Measurements from ENCODE around the gene ACBD6.
"Not testable (repeated sequence)": the region's sequence is repeated elsewhere in the genome, so short reads cannot be mapped to it uniquely, and the experiment has no call there.

Gene ACBD6

DNA sequence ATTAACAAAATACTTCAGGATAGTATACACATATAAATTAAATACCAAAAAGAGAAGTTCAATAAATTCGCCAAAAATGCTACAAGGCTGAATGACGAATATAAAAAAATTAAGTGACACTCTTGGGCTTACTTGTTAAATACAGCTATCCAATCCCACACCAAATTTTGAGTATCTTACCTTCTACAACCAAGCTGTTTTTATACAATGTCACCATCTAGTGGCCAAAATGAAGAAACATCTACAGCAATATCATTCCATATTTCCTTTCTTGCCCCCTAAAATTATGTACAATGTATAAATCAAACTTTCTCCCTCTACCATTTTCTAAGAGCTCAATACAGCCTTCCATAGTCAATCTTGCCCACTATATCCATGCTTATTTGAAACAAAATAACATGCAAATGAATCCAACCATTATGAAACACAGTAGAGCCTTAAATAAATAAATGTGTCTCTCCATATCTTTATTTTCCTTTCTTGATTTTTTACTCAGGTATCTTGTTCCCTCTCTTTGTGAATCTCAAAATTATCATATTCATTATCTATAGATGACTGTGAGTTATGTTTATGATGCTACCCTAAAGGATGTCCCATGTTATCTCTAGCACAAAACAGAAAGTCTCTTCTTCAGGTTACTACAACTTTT lies 86.3 kb downstream of the ACBD6 start:
- peak; percentile 50 for DNase-seq (ENCODE audit: low spot score)

DNA sequence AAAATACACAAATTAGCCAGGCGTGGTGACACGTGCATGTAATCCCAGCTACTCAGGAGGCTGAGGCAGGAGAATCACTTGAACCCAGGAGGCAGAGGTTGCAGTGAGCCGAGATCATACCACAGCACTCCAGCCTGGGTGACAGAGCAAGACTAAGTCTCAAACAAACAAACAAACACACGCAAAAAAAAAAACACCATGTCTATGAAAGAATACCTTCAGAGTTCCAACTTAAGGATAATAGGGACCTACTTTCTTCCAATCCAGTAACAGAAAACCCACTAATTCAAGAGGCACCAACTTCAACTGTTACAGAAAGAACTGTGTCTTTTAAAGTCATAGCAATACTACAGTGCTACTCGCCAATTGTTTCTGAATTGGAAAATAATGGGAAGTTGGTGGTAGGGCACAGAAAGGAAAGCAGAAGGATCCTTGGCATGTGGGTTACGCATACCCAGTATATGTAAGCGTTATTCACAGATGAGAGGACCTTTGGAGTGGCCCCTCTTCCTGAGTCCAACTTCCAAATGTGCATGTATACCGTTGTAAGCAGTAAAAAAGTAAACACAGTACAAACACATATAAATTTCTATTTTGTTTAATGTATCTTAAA lies 87.0 kb downstream of the ACBD6 start:
- DNase-seq (ENCODE audit: low spot score) = no peak

GRCh38 chr1:180412583-180412982 lies 89.8 kb downstream of the ACBD6 start:
- no peak for DNase-seq (ENCODE audit: low spot score)

- DNase-seq (ENCODE audit: low spot score) = not testable (repeated sequence)
Measured at GRCh38 chr1:180408128-180408527, 94.2 kb downstream of the ACBD6 start.

- no peak for DNase-seq (ENCODE audit: low spot score)
Measured at GRCh38 chr1:180407051-180407450, 95.3 kb downstream of the ACBD6 start.

- no peak for DNase-seq (ENCODE audit: low spot score)
Measured at GRCh38 chr1:180402551-180402950, 99.8 kb downstream of the ACBD6 start.

DNA sequence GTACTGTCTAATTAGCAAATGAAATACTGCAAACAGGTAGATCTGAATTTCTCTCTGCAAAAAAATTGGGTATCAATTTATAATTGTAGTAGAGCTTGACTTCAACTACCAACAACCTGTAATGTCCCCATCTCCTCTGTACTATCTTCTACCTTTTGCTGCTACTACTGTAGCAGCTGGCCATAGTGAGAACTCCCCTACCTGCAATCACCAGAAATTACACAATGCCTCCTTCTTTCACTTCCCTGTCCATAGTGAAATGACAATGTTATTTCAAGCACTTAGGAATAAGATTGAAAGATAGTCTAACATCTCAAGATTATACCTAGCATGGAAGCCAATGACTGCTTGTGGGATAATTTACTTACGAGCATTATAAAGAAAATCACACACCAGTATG lies 100.4 kb downstream of the ACBD6 start:
- DNase-seq (ENCODE audit: low spot score) = no peak

DNA sequence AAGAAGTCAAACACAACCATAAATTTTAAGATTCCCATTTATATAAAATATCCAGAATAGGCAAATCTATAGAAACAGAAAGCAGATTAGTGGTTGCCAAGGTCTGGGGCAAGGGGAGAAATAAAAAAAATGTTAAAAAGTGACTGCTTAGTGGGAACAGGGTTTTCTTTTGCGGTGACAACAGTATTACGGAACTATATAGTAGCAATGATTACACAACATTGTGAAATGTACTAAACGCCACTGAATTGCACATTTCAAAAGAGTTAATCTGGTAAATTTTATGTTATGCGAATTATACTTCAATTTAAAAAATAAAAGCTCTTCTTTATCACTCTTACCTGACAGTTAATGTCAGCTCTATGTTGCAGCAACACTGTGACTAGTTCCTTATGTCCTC lies 105.2 kb downstream of the ACBD6 start:
- DNase-seq (ENCODE audit: low spot score) = no peak

GRCh38 chr1:180392427-180393145 lies 109.8 kb downstream of the ACBD6 start:
- DNase-seq (ENCODE audit: low spot score) = no peak

DNA sequence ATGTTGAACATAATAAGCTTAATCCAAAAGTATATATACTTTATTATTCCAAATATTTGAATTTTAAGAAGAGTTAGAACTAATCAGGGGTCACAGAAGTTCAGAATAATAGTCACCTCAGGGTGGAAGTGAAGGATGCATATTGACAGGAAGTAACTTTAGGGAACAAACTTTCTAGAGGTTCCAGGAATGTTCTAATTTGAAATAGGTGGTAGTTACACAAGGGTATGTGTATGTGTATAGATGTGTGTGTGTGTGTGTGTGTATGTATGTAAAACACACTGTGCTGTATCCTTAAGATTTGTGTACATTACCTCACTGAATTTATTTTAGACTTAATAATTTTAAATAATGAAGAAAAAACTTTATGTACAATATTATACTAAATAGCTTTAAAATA lies 110.4 kb downstream of the ACBD6 start:
- no peak for DNase-seq (ENCODE audit: low spot score)

- DNase-seq (ENCODE audit: low spot score) = no peak
Measured at GRCh38 chr1:180387413-180387812, 115.0 kb downstream of the ACBD6 start.

DNA sequence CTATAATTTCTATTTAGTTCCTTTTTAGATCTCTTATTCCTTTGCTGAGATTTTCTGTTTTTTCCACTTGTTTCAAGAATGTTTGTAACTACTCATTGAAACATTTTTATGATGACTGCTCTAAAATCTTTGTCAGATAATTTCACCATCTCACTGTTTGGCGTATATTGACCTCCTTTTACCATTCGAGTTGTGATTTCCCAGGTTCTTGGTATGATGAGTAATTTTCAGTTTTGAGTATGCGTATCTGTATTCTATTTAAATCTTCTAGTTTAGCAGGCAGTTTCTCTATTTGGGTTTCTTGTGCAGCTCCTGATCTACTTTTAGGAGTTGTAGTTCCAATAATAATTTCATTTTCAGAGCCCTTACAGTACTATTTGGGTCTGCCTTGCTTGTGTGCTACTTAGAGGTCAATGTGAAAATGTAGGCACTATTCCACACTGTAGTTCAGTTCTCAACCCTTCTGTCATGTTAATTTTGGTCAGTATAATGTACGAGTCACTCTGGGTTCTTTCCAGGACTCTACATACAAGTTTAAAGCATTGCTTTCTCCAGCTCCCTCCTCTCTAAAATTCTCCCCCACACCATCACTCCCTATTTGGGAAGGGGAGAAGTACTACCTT lies 115.5 kb downstream of the ACBD6 start:
- no peak for DNase-seq (ENCODE audit: low spot score)

GRCh38 chr1:180385144-180385543 lies 117.2 kb downstream of the ACBD6 start:
- DNase-seq (ENCODE audit: low spot score) = no peak

DNA sequence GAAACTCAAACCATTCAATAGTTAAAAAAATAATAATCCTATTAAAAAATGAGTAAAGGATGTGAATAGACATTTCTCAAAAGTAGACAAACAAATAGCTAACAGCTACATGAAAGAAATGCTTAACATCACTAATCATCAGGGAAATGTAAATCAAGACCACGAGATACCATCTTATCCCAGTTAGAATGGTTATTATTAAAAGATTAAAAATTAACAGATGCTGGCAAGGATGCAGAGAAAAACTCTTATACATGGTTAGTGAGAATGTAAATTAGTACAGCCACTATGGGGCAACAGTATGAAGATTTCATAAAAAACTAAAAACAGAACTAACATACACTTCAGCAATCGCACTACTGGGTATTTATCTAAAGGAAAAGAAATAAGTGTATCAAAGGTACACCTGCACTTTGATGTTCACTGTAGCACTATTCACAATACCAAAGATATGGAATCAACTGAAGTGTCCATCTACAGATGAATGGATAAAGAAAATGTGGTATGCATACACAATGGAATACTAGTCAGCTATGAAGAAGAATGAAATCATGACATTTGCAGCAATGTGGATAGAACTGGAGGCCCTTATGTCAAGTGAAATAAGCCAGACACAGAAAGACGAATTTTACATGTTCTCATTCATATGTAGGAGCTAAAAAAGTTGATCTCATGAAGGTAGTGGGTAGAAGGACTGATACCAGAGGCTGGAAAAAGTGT lies 117.9 kb downstream of the ACBD6 start:
- DNase-seq (ENCODE audit: low spot score) = no peak

GRCh38 chr1:180382326-180383115 lies 119.9 kb downstream of the ACBD6 start:
- no peak for DNase-seq (ENCODE audit: low spot score)

DNA sequence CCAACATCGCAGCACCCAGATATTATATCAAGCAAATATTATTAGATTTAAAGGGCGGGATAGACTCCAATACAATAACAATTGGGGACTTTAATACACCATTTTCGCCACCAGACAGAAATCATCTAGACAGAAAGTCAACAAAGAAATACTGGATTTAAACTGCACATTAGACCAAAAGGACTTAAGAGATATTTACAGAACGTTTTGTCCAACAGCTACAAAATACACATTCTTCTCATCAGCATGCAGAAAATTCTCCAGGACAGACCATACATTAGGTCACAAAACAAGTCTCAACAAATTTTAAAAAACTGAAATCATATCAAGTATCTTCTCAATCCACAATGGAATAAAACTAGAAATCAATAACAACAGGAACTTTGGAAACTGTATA lies 121.2 kb downstream of the ACBD6 start:
- no peak for DNase-seq (ENCODE audit: low spot score)

GRCh38 chr1:180380259-180381183 lies 121.9 kb downstream of the ACBD6 start:
- DNase-seq (ENCODE audit: low spot score) = no peak

DNA sequence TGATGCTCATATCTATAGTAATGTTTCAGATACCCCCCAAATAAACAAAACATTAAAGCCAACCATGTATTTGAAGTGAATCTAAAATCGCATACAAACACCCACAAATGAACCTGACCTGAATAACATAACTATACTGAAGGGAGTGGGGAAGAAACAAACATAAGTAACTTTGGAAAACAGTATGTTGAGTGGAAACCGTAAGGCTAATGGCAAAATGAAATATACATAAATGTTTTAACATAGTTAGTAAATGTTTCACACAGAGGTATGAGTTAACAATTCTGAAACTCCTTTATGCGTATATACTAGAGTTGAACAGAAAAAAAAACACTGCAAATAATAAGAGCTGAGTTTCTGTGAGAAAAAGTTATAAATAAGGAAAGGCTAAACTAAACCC lies 125.6 kb downstream of the ACBD6 start:
- DNase-seq (ENCODE audit: low spot score) = no peak

GRCh38 chr1:180376253-180376652 lies 126.1 kb downstream of the ACBD6 start:
- DNase-seq (ENCODE audit: low spot score) = no peak

DNA sequence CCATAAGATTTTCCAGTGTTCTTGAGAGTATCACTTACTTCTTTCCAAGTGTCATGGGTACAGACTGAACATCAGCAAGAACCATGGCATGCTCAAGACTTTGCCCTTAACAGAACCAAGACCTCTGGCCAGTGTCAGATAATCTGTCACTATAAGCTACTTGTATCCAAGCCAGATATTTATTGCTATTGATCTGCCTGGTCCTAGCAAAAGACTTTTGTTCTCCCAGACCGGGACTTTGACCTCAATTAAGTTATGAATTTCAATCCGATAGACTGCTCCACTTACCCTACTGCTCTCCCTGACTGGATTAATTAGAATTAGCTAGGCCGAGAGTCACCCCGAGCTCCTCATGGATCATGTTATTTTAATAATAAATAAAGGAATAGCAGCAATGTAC lies 129.6 kb downstream of the ACBD6 start:
- no peak for DNase-seq (ENCODE audit: low spot score)

Data from D341Med (cell line).